Bronchial epithelial cell (primary cell): ENCODE results near the gene SLAMF8. TPM values are rescaled to one million over a fixed set of nuclear protein-coding genes. Genes with fewer than 3 reads are reported as not detected.
A peak's percentile ranks its signal among the peaks of the same experiment; 100 is the strongest.

Source experiments
- DNase-seq: peaks from one replicate; pipeline ENCODE4 v3.0.0-alpha.2; 2010; ENCODE audit warnings: low read depth
- FAIRE-seq: peaks from 2 replicates; lab custom pipeline; 2011; peaks lifted over from hg19 to GRCh38; lab: Jason Lieb, UNC
- H3K27me3 ChIP-seq: 2 replicates; pipeline ENCODE4 v1.5.1; 2011; ENCODE audit warnings: low read length; ENCODE audit not compliant: control insufficient read depth, insufficient read depth
- H3K36me3 ChIP-seq: 2 replicates; pipeline ENCODE4 v1.5.1; 2011; ENCODE audit warnings: low read length; ENCODE audit not compliant: control insufficient read depth, insufficient read depth
- H3K4me3 ChIP-seq: 2 replicates; pipeline ENCODE4 v1.5.1; 2011; ENCODE audit warnings: mild to moderate bottlenecking, low read depth, low read length, control low read depth
- total RNA-seq: library from RNA; depleted of rRNA; stranded (reverse); fragments of >200 nt; gene quantifications from 2 replicates; pipeline ENCODE4 v1.2.1, GENCODE V29; 2014
- TF ChIP-seq, protein P1 (sequence below): IDR thresholded peaks from 2 replicates; pipeline ENCODE4 v1.5.1; 2011; ENCODE audit warnings: mild to moderate bottlenecking, moderate library complexity, low read length, control low read depth, inconsistent platforms; ENCODE audit not compliant: insufficient read depth, severe bottlenecking

Gene SLAMF8
- total RNA-seq, 1 donor from 2014 or later: not detected

DNA sequence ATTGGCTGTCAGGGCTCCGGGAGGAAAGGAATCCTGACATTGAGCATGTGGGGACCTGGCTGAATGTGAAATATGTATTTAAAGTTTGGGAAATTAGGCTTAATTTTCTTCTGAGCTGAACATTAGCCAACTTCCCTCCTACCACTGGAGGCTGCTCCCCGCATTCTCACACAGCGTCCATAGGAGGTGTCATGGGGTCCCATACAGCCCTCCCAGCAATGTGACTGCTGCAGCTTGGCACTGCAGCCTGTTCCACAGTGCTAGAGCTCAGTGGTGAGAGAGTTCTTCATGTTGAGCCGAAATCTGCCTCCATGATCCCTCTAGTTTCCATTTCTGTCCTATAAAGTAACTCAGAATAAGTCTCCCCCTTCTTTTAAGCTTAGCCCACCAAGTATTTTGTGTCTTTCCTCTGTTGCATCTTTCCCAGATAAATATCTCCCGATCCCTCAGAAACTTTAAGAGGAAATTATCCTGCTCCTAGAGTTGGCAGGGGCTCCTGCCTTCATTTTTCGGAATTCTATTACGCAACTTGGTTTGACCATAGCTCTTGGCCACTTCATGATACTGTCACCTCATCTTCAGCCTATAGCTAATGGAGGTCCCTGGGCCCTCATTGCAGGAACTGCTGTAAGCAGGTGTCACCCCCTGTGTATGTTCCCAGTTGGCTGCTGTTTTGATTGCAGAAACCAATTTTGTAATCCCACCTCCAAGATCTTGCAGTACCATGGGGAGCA, 22.6 kb upstream of the SLAMF8 start:
- TF ChIP-seq, protein P1, sequence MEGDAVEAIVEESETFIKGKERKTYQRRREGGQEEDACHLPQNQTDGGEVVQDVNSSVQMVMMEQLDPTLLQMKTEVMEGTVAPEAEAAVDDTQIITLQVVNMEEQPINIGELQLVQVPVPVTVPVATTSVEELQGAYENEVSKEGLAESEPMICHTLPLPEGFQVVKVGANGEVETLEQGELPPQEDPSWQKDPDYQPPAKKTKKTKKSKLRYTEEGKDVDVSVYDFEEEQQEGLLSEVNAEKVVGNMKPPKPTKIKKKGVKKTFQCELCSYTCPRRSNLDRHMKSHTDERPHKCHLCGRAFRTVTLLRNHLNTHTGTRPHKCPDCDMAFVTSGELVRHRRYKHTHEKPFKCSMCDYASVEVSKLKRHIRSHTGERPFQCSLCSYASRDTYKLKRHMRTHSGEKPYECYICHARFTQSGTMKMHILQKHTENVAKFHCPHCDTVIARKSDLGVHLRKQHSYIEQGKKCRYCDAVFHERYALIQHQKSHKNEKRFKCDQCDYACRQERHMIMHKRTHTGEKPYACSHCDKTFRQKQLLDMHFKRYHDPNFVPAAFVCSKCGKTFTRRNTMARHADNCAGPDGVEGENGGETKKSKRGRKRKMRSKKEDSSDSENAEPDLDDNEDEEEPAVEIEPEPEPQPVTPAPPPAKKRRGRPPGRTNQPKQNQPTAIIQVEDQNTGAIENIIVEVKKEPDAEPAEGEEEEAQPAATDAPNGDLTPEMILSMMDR: no peak
- FAIRE-seq: no peak

DNA sequence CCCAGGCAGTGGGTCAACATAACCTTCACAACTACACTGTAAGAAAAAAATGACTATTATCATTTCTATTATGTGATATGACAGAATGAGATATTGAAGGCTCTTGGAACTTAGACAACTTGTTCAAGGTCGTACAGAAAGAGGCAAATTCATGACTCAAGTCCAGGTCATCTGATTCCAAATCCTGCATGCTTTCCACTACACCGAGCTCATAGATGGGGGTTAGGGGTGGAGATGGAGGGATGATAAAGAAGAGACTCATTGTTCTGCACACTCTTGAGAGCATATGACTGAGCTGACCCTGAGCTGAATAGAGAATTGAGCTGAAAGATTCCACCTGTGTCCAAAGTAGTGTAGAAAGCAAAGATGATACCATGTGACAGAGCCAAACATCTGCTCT, 21.7 kb upstream of the SLAMF8 start:
- no peaks in the 10 kb centered on the region for H3K36me3 ChIP-seq
- H3K4me3 ChIP-seq: no peak overlapping the region
- H3K27me3 ChIP-seq: no peaks in the 10 kb centered on the region
- DNase-seq (peak; percentile 50), FAIRE-seq (no peak)
- TF ChIP-seq, protein P1: no peak

More for the DNA sequence above, 22.6 kb upstream of the SLAMF8 start:
- no peaks in the 10 kb centered on the region for H3K36me3 ChIP-seq
- DNase-seq: no peak
- no peak overlapping the region for H3K4me3 ChIP-seq
- no peaks in the 10 kb centered on the region for H3K27me3 ChIP-seq

GRCh38 chr1:159815926-159816325, 10.7 kb upstream of the SLAMF8 start:
- H3K4me3 ChIP-seq: no peak overlapping the region
- TF ChIP-seq, protein P1: no peak
- DNase-seq (no peak), FAIRE-seq (no peak)
- H3K27me3 ChIP-seq: no peaks in the 10 kb centered on the region
- no peaks in the 10 kb centered on the region for H3K36me3 ChIP-seq

- DNase-seq (peak; percentile 96), FAIRE-seq (no peak)
- Histone ChIP-seq H3K36me3 (no peaks in the 10 kb centered on the region), H3K27me3 (peaks cover 3% of the 10 kb centered on the region), H3K4me3 (no peak overlapping the region)
- TF ChIP-seq, protein P1: no peak
Measured at GRCh38 chr1:159817276-159818041, 9.2 kb upstream of the SLAMF8 start.

GRCh38 chr1:159821171-159821867, 5.4 kb upstream of the SLAMF8 start:
- FAIRE-seq (no peak), DNase-seq (no peak)
- no peaks in the 10 kb centered on the region for H3K36me3 ChIP-seq
- no peak overlapping the region for H3K4me3 ChIP-seq
- TF ChIP-seq, protein P1: no peak
- H3K27me3 ChIP-seq: peaks cover 6% of the 10 kb centered on the region
